Bronchial epithelial cell (primary cell): ENCODE results near the gene ANKS4B. TPM values are rescaled to one million over a fixed set of nuclear protein-coding genes. Genes with fewer than 3 reads are reported as not detected.

Source experiments
- DNase-seq: peaks from one replicate; pipeline ENCODE4 v3.0.0-alpha.2; 2010; ENCODE audit warnings: low read depth
- FAIRE-seq: peaks from 2 replicates; lab custom pipeline; 2011; peaks lifted over from hg19 to GRCh38; lab: Jason Lieb, UNC
- H3K27me3 ChIP-seq: 2 replicates; pipeline ENCODE4 v1.5.1; 2011; ENCODE audit warnings: low read length; ENCODE audit not compliant: control insufficient read depth, insufficient read depth
- H3K36me3 ChIP-seq: 2 replicates; pipeline ENCODE4 v1.5.1; 2011; ENCODE audit warnings: low read length; ENCODE audit not compliant: control insufficient read depth, insufficient read depth
- H3K4me3 ChIP-seq: 2 replicates; pipeline ENCODE4 v1.5.1; 2011; ENCODE audit warnings: mild to moderate bottlenecking, low read depth, low read length, control low read depth
- CTCF ChIP-seq: IDR thresholded peaks from 2 replicates; pipeline ENCODE4 v1.5.1; 2011; ENCODE audit warnings: mild to moderate bottlenecking, moderate library complexity, low read length, control low read depth, inconsistent platforms; ENCODE audit not compliant: insufficient read depth, severe bottlenecking
- total RNA-seq: library from RNA; depleted of rRNA; stranded (reverse); fragments of >200 nt; gene quantifications from 2 replicates; pipeline ENCODE4 v1.2.1, GENCODE V29; 2014

ANKS4B gene
- total RNA-seq, 1 donor from 2014 or later, result not detected

GRCh38 chr16:21218153-21218552 is 15.3 kb upstream of the ANKS4B start:
- Histone ChIP-seq H3K36me3 (no peaks in the 10 kb centered on the region), H3K27me3 (no peaks in the 10 kb centered on the region), H3K4me3 (no peak overlapping the region)
- no peak for TF ChIP-seq CTCF
- peak; percentile 12 for DNase-seq
- FAIRE-seq, result no peak

- no peak for TF ChIP-seq CTCF
- Histone ChIP-seq H3K36me3 (no peaks in the 10 kb centered on the region), H3K4me3 (no peak overlapping the region), H3K27me3 (peaks cover 2% of the 10 kb centered on the region)
- no peak for FAIRE-seq
- no peak for DNase-seq
These were observed 13.9 kb upstream of the ANKS4B start for GRCh38 chr16:21219551-21219950.

- Histone ChIP-seq H3K36me3 (no peaks in the 10 kb centered on the region), H3K27me3 (peaks cover 2% of the 10 kb centered on the region), H3K4me3 (no peak overlapping the region)
- DNase-seq (no peak), FAIRE-seq (no peak)
- TF ChIP-seq CTCF, result no peak
These were observed 10.8 kb upstream of the ANKS4B start for GRCh38 chr16:21222495-21223337.

- FAIRE-seq (no peak), DNase-seq (no peak)
- no peak for TF ChIP-seq CTCF
- H3K4me3 ChIP-seq, result no peak overlapping the region
- H3K36me3 ChIP-seq, result no peaks in the 10 kb centered on the region
- peaks cover 2% of the 10 kb centered on the region for H3K27me3 ChIP-seq
These were observed 9.7 kb upstream of the ANKS4B start for GRCh38 chr16:21223787-21224186.

- peaks cover 2% of the 10 kb centered on the region for H3K27me3 ChIP-seq
- H3K4me3 ChIP-seq, result no peak overlapping the region
- FAIRE-seq (no peak), DNase-seq (no peak)
- no peaks in the 10 kb centered on the region for H3K36me3 ChIP-seq
- TF ChIP-seq CTCF, result no peak
These were observed 8.7 kb upstream of the ANKS4B start for GRCh38 chr16:21224800-21225199.
